SK-N-MC (cell line): ENCODE results near the gene PRPH.

Experiments
- EZH2 ChIP-seq: fragments of 200-600 bp; sonication (generic); IDR thresholded peaks from one replicate; pipeline ENCODE4 v1.6.1; 2017; ENCODE audit warnings: antibody characterized with exemption
- POLR2AphosphoS5 ChIP-seq: IDR thresholded peaks from 2 replicates; pipeline ENCODE4 v1.6.1; 2012; ENCODE audit warnings: mild to moderate bottlenecking, low read depth, low read length, borderline replicate concordance

DNA sequence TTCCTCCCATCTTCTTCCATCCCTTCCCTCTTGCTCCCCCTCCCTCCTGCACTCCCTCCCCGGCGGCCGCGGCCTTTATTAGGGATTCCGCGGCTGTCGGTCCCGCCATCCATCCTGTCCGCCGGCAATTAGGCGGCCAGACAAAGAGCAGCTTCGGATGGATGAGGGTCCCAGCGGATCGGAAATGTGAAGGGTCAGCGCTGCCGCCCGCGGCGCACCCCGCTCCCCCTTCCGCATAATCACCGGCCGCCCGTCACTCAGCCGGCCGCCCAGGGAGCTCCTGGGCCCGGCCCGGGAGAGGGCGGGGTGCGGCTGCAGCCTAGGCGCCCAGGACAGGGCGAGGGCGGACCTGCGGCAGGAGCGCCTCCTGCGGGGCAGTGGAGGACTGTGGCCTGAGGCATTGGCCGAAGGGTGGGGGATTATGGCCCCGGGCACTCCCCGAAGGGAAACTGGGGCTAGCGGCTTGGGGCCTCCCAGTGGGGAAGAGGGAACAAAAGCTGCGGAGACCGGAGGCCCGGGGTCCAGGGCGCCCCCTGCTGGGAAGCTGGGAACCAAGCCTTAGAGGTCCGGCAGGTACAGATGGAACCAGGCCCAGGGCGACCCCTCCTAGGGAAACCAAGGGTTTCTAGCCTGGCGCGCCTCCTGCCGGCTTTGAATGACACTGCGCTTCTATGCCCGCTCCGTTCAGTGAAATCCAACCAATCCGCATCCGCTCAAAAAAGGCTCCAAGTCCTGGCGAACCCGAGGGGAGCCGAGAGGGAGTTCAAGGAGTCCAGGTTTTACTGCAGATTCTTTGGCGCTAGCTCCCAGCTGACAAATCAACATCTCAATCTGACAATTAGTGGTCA lies 47.3 kb downstream of the PRPH start:
- TF ChIP-seq EZH2 (no peak), POLR2AphosphoS5 (no peak)
